Psoas muscle (tissue), 8 donors: ENCODE data around the gene RAD51. TPM values are rescaled to one million over a fixed set of nuclear protein-coding genes. Genes with fewer than 3 reads are reported as not detected.
"Not testable (repeated sequence)": the region's sequence is repeated elsewhere in the genome, so short reads cannot be mapped to it uniquely, and the experiment has no call there.

Experiments used
- ATAC-seq, 4 donors: fragments of 200-7000 bp; cut with Tn5 transposase; one replicate each; pipeline ENCODE4 v1.9.1; 2020; ENCODE audit warnings: moderate library complexity in 3 of 4, mild to moderate bottlenecking in 2 of 4
- DNase-seq, 2 donors: peaks; one replicate each; pipeline ENCODE4 v3.0.0-alpha.2; 2020
- H3K27ac ChIP-seq: fragments of 200-600 bp; one replicate; pipeline ENCODE4 v1.8.0; 2022
- H3K27me3 ChIP-seq, 3 donors: fragments of 200-600 bp in 1 of 3; one replicate each; pipeline versions ENCODE4 v1.6.1 to v1.8.0; 2013 to 2022; ENCODE audit warnings: low read length in 2 of 3, mild to moderate bottlenecking in 2 of 3, moderate library complexity in 1 of 3; ENCODE audit not compliant: insufficient read depth in 3 of 3
- H3K36me3 ChIP-seq, 2 donors: fragments of 200-600 bp in 1 of 2; one replicate each; pipeline versions ENCODE4 v1.6.1 to v1.8.0; 2013 to 2022; ENCODE audit warnings: low read depth in 1 of 2, mild to moderate bottlenecking in 1 of 2, moderate library complexity in 1 of 2; ENCODE audit not compliant: insufficient read depth in 1 of 2
- H3K4me1 ChIP-seq: fragments of 200-600 bp; one replicate; pipeline ENCODE4 v1.8.0; 2022
- H3K4me3 ChIP-seq: fragments of 200-600 bp; one replicate; pipeline ENCODE4 v1.8.0; 2022; ENCODE audit warnings: mild to moderate bottlenecking
- H3K9me3 ChIP-seq: fragments of 200-600 bp; one replicate; pipeline ENCODE4 v1.8.0; 2022
- WGBS, 3 donors: extraction: QIAGEN DNeasy Blood & Tissue Kit; methylation state at CpG; one replicate each; pipeline versions ENCODE4 v1.1.6 to v1.1.7; 2013; 5-methylcytosine and 5-hydroxymethylcytosine counted together
- intact Hi-C, 2 donors: fragments of 100-400 bp; cut with DNase I; formaldehyde crosslinking; loops; one replicate each; pipeline versions ENCODE4 v1.11.0 to v1.14.2; 2022
- polyA plus RNA-seq, 3 donors: library from polyadenylated mRNA; stranded (reverse); fragments of 200-250 nt; gene quantifications; one replicate each; pipeline ENCODE4 v1.2.3, GENCODE V29; 2013
- total RNA-seq, 4 donors: library from RNA; stranded (reverse); fragmentation: NEBNext Ultra II Directional in 2 of 4; extraction: Animal tissue kit (Norgen Biotek cat#: 25700) in 2 of 4; gene quantifications; one replicate each; pipeline versions ENCODE4 v1.2.1 to v1.2.4, GENCODE V29; 2021 to 2023
- TF ChIP-seq, protein P1 (sequence below): fragments of 200-600 bp; IDR thresholded peaks from one replicate; pipeline ENCODE4 v1.8.0; 2022; ENCODE audit warnings: antibody characterized with exemption
- donor health status: healthy with polysubstance abuse.
- donor health status: DM: no; HTN: no; CAD: no; lungs with moderate emphysema.
- donor health status: Bipolar disorder and iron deficiency.
- donor health status: healthy.
- donor health status: DM: yes; HTN: yes; CAD: no.
- donor health status: DM: no; HTN: no; CAD: no.
- donor health status: DM: no; HTN: no; CAD: no.
- donor health status: DM: yes; HTN: yes; CAD: no.

Gene RAD51
- total and polyA plus RNA-seq, 7 donors: 0.29 to 1.5 (median 0.58) TPM

DNA sequence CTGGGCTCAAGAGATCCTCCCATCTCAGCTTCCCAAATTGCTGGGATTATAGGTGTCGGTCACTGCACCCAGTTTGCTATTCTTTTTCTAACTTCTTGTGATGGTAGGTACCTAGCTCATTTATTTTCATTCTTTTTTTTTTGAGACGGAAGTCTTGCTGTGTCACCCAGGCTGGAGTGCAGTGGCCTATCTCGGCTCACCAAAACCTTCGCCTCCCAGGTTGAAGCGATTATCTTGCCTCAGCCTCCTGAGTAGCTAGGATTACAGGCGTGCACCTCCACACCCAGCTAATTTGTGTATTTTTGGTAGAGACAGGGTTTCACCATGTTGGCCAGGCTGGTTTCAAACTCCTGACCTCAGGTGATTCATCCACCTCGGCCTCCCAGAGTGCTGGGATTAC is 30.1 kb upstream of the RAD51 start:
- Histone ChIP-seq H3K9me3 (no peaks in the 10 kb centered on the region), H3K27ac (no peak overlapping the region), H3K4me3 (no peak overlapping the region), H3K27me3 (no peaks in the 10 kb centered on the region), H3K36me3 (no peaks in the 10 kb centered on the region), H3K4me1 (no peaks in the 10 kb centered on the region)
- DNase-seq (no peak), ATAC-seq (no peak)
- WGBS, 3 donors: 95 to 97% (median 96%) methylated on average over 7 of the region's 7 CpGs
- intact Hi-C loops: no loop called here
- TF ChIP-seq, protein P1, sequence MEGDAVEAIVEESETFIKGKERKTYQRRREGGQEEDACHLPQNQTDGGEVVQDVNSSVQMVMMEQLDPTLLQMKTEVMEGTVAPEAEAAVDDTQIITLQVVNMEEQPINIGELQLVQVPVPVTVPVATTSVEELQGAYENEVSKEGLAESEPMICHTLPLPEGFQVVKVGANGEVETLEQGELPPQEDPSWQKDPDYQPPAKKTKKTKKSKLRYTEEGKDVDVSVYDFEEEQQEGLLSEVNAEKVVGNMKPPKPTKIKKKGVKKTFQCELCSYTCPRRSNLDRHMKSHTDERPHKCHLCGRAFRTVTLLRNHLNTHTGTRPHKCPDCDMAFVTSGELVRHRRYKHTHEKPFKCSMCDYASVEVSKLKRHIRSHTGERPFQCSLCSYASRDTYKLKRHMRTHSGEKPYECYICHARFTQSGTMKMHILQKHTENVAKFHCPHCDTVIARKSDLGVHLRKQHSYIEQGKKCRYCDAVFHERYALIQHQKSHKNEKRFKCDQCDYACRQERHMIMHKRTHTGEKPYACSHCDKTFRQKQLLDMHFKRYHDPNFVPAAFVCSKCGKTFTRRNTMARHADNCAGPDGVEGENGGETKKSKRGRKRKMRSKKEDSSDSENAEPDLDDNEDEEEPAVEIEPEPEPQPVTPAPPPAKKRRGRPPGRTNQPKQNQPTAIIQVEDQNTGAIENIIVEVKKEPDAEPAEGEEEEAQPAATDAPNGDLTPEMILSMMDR: no peak

DNA sequence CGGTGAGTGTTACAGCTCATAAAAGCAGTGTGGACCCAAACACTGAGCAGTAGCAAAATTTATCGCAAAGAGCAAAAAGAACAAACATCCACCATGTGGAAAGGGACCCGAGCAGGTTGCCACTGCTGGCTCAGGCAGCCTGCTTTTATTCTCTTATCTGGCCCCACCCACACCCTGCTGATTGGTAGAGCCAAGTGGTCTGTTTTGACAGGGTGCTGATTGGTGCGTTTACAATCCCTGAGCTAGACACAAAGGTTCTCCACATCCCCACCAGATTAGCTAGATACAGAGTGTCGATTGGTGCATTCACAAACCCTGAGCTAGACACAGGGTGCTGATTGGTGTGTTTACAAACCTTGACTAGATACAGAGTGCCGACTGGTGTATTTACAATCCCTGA is 18.7 kb upstream of the RAD51 start:
- H3K36me3 ChIP-seq, H3K9me3 ChIP-seq, H3K4me3 ChIP-seq, ATAC-seq, DNase-seq, H3K27ac ChIP-seq, H3K27me3 ChIP-seq, H3K4me1 ChIP-seq: not testable (repeated sequence)
- 84 to 89% (median 84%) methylated on average over 6 of the region's 6 CpGs for WGBS, 3 donors
- intact Hi-C loops: loop anchor here in 1 of 2 donors (5.0 kb wide), 1 partner anchor 216 kb away; the partner anchor contains the start of gene VPS18

DNA sequence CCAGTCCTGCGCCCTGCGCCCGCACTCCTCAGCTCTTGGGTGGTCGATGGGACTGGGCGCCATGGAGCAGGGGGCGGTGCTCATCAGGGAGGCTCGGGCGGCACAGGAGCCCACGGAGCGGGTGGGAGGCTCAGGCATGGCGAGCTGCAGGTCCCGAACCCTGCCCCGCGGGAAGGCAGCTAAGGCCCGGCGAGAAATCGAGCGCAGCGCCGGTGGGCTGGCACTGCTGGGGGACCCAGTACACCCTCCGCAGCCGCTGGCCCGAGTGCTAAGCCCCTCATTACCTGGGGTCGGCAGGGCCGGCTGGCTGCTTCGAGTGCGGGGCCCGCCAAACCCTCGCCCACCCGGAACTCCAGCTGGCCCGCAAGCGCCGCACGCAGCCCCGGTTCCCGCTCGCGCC is 18.1 kb upstream of the RAD51 start:
- not testable (repeated sequence) for DNase-seq, H3K4me3 ChIP-seq, H3K4me1 ChIP-seq, H3K9me3 ChIP-seq, H3K36me3 ChIP-seq, H3K27me3 ChIP-seq, ATAC-seq, H3K27ac ChIP-seq
- 95 to 96% (median 95%) methylated on average over 17 to 30 of the region's 38 CpGs for WGBS, 3 donors
- intact Hi-C loops: loop anchor here in 1 of 2 donors (5.0 kb wide), 1 partner anchor 215 kb away; the partner anchor contains the start of gene VPS18

DNA sequence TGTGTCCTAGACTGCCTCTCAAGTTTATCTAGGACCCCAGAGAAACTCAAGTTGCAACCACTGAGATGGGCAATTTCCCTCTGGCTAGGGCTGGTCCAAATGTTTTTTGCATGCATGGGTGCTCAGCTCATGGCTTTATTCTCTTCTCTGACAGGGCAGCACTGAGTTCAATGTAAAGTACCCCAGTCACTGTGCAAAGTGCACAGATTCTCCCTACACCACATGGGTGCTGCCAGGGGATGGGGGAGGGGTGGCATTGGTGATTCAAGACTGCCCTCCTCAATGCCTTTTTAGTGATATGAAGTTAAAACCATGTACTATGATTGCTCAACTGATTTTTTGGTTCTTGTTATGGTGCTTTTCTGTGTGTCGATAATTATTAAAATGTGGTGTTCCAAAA is 14.8 kb upstream of the RAD51 start:
- H3K4me1 ChIP-seq: no peaks in the 10 kb centered on the region
- DNase-seq (no peak), ATAC-seq (no peak)
- no peak overlapping the region for H3K27ac ChIP-seq
- TF ChIP-seq, protein P1: no peak
- H3K4me3 ChIP-seq: no peak overlapping the region
- intact Hi-C loops: no loop called here
- WGBS, 3 donors: 93 to 97% (median 94%) methylated on average over 1 of the region's 1 CpG
- H3K27me3 ChIP-seq: no peaks in the 10 kb centered on the region
- H3K36me3 ChIP-seq: no peaks in the 10 kb centered on the region
- H3K9me3 ChIP-seq: no peaks in the 10 kb centered on the region

DNA sequence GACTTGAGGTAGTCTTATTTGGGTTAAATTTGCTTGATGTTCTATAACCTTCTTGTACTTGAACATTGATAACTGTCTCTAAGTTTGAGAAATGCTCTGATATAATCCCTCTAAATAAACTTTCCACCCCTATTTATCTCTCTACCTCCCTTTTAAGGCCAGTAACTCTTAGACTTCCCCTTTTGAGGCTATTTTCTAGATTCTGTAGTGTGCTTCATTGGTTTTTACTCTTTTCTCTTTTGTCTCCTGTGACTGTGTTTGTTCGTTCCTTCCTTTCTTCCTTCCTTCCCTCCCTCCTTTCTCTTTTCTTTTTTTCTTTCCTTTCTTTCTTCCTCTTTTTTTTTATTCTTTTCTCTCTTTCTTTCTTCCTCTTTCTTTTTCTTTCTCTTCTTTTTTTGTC is 14.0 kb upstream of the RAD51 start:
- H3K27me3 ChIP-seq, DNase-seq, H3K4me1 ChIP-seq, H3K9me3 ChIP-seq, ATAC-seq, intact Hi-C loops, H3K4me3 ChIP-seq, H3K36me3 ChIP-seq, H3K27ac ChIP-seq: not testable (repeated sequence)
- 59 to 65% (median 62%) methylated on average over 1 of the region's 1 CpG for WGBS, 3 donors

DNA sequence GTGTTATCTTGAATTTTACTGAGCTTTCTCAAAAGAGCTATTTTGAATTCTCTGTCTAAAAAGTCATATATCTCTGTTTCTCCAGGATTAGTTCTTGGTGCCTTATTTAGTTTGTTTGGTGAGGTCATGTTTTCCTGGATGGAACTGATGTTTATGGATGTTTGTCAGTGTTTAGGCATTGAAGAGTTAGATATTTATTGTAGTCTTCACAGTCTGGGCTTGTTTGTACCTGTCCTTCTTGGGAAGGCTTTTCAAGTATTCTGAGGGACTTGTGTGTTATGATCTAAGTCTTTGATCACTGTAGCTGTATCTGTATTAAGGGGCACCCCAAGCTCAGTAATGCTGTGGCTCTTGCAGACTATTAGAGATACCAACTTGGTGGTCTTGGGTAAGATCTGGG is 10.6 kb upstream of the RAD51 start:
- Histone ChIP-seq H3K36me3 (no peaks in the 10 kb centered on the region), H3K4me3 (no peak overlapping the region), H3K4me1 (peaks cover 6% of the 10 kb centered on the region), H3K9me3 (no peaks in the 10 kb centered on the region), H3K27me3 (no peaks in the 10 kb centered on the region), H3K27ac (no peak overlapping the region)
- intact Hi-C loops: no loop called here
- DNase-seq (no peak), ATAC-seq (no peak)
- TF ChIP-seq, protein P1: no peak
